ENCODE measurements around the gene IFITM5. TPM values are rescaled to one million over a fixed set of nuclear protein-coding genes. Genes with fewer than 3 reads are reported as not detected.
A peak's percentile ranks its signal among the peaks of the same experiment; 100 is the strongest.
"Not testable (repeated sequence)": the region's sequence is repeated elsewhere in the genome, so short reads cannot be mapped to it uniquely, and the experiment has no call there.

IFITM5 gene
- total RNA-seq, 1 donor from 2014 or later, result not detected

- DNase-seq (ENCODE audit: low read depth in 2 of 2), result no peak
Observed at GRCh38 chr11:312092-312816, 12.9 kb upstream of the IFITM5 start.

- not testable (repeated sequence) for DNase-seq (ENCODE audit: low read depth in 2 of 2)
Observed at GRCh38 chr11:311013-311748, 11.9 kb upstream of the IFITM5 start.

- peak in 1 of 2 donors; percentile 11 for DNase-seq (ENCODE audit: low read depth in 2 of 2)
Observed at GRCh38 chr11:309979-310572, 10.8 kb upstream of the IFITM5 start.

GRCh38 chr11:308740-309665 is 9.7 kb upstream of the IFITM5 start:
- not testable (repeated sequence) for DNase-seq (ENCODE audit: low read depth in 2 of 2)

- DNase-seq (ENCODE audit: low read depth in 2 of 2), result peak; percentile 74 to 76
Observed at GRCh38 chr11:307766-308708, 8.7 kb upstream of the IFITM5 start, which contains the start of gene IFITM2. IFITM2 (plus strand) TSS chr11:307816; CDS start chr11:308193, 377 bp downstream.

GRCh38 chr11:306645-307371 is 7.5 kb upstream of the IFITM5 start:
- no peak for DNase-seq (ENCODE audit: low read depth in 2 of 2)

GRCh38 chr11:305844-306211 is 6.5 kb upstream of the IFITM5 start:
- DNase-seq (ENCODE audit: low read depth in 2 of 2), result no peak

GRCh38 chr11:304915-305843 is 5.9 kb upstream of the IFITM5 start:
- peak; percentile 55 to 77 for DNase-seq (ENCODE audit: low read depth in 2 of 2)

- DNase-seq (ENCODE audit: low read depth in 2 of 2), result no peak
Observed at GRCh38 chr11:304061-304506, 4.8 kb upstream of the IFITM5 start.

GRCh38 chr11:303363-303762 is 4.0 kb upstream of the IFITM5 start:
- DNase-seq (ENCODE audit: low read depth in 2 of 2), result no peak

- peak in 1 of 2 donors; percentile 29 for DNase-seq (ENCODE audit: low read depth in 2 of 2)
Observed at GRCh38 chr11:299951-300735, 817 bp upstream of the IFITM5 start.

GRCh38 chr11:298406-299065 is 790 bp downstream of the IFITM5 start:
- DNase-seq (ENCODE audit: low read depth in 2 of 2), result peak; percentile 19 to 59

GRCh38 chr11:297586-298405 is 1.5 kb downstream of the IFITM5 start:
- DNase-seq (ENCODE audit: low read depth in 2 of 2), result no peak

- DNase-seq (ENCODE audit: low read depth in 2 of 2), result no peak
Observed at GRCh38 chr11:297051-297585, 2.2 kb downstream of the IFITM5 start.

GRCh38 chr11:296171-297050 is 2.9 kb downstream of the IFITM5 start:
- DNase-seq (ENCODE audit: low read depth in 2 of 2), result no peak

Measured in dermis microvascular lymphatic vessel endothelial cell (primary cell).